HUES6 (cell line): ENCODE data around the gene PGRMC1.
"Not testable (repeated sequence)": the region's sequence is repeated elsewhere in the genome, so short reads cannot be mapped to it uniquely, and the experiment has no call there.

Experiments
- H3K27ac ChIP-seq: 2 replicates; pipeline ENCODE4 v1.7.0; 2013; ENCODE audit warnings: low read depth, mild to moderate bottlenecking, low read length, inconsistent platforms
- H3K27me3 ChIP-seq: 2 replicates; pipeline ENCODE4 v1.6.1; 2013; ENCODE audit warnings: low read length; ENCODE audit not compliant: control insufficient read depth, insufficient read depth
- H3K36me3 ChIP-seq: 2 replicates; pipeline ENCODE4 v1.6.1; 2013; ENCODE audit warnings: low read length; ENCODE audit not compliant: control insufficient read depth, insufficient read depth
- H3K4me1 ChIP-seq: 2 replicates; pipeline ENCODE4 v1.6.1; 2013; ENCODE audit warnings: low read length; ENCODE audit not compliant: control insufficient read depth, insufficient read depth
- H3K4me3 ChIP-seq: 2 replicates; pipeline ENCODE4 v1.5.1; 2013; ENCODE audit warnings: low read depth, low read length
- H3K9ac ChIP-seq: one replicate; pipeline ENCODE4 v1.6.1; 2013; ENCODE audit warnings: mild to moderate bottlenecking, low read length
- H3K9me3 ChIP-seq: 2 replicates; pipeline ENCODE4 v1.6.1; 2013; ENCODE audit warnings: low read depth, low read length; ENCODE audit not compliant: control insufficient read depth, insufficient read depth

Gene PGRMC1

GRCh38 chrX:119272882-119273419 is 36.9 kb downstream of the PGRMC1 start:
- Histone ChIP-seq H3K36me3 (no peaks in the 10 kb centered on the region), H3K4me3 (peak overlapping the region; percentile 56), H3K9ac (peak overlapping the region; percentile 16), H3K4me1 (no peaks in the 10 kb centered on the region), H3K9me3 (no peaks in the 10 kb centered on the region), H3K27me3 (peaks cover 29% of the 10 kb centered on the region), H3K27ac (no peak overlapping the region)

- H3K4me1 ChIP-seq, result no peaks in the 10 kb centered on the region
- H3K9me3 ChIP-seq, result no peaks in the 10 kb centered on the region
- peaks cover 29% of the 10 kb centered on the region for H3K27me3 ChIP-seq
- peak overlapping the region; percentile 56 for H3K4me3 ChIP-seq
- no peaks in the 10 kb centered on the region for H3K36me3 ChIP-seq
- H3K27ac ChIP-seq, result no peak overlapping the region
- peak overlapping the region; percentile 16 for H3K9ac ChIP-seq
Observed at GRCh38 chrX:119273420-119274192, 37.5 kb downstream of the PGRMC1 start.

GRCh38 chrX:119282347-119282746 is 46.3 kb downstream of the PGRMC1 start:
- not testable (repeated sequence) for H3K4me3 ChIP-seq, H3K4me1 ChIP-seq, H3K9me3 ChIP-seq, H3K9ac ChIP-seq, H3K27me3 ChIP-seq, H3K36me3 ChIP-seq, H3K27ac ChIP-seq

- peaks cover 8% of the 10 kb centered on the region; the same call in 1 of the 2 replicates for H3K4me1 ChIP-seq
Observed at GRCh38 chrX:119288890-119289393, 52.9 kb downstream of the PGRMC1 start.

GRCh38 chrX:119290476-119290875 is 54.4 kb downstream of the PGRMC1 start:
- no peak overlapping the region for H3K4me3 ChIP-seq
- no peak overlapping the region; the same call in 1 of the 2 replicates for H3K27ac ChIP-seq
- H3K36me3 ChIP-seq, result no peaks in the 10 kb centered on the region
- H3K4me1 ChIP-seq, result peaks cover 8% of the 10 kb centered on the region; the same call in 1 of the 2 replicates
- H3K9me3 ChIP-seq, result peaks cover 2% of the 10 kb centered on the region; the same call in 1 of the 2 replicates
- H3K9ac ChIP-seq, result no peak overlapping the region
- H3K27me3 ChIP-seq, result no peaks in the 10 kb centered on the region

More at GRCh38 chrX:119288890-119289393, 52.9 kb downstream of the PGRMC1 start:
- Histone ChIP-seq H3K9me3 (peaks cover 2% of the 10 kb centered on the region; the same call in 1 of the 2 replicates), H3K9ac (no peak overlapping the region), H3K4me3 (no peak overlapping the region), H3K27ac (no peak overlapping the region), H3K27me3 (no peaks in the 10 kb centered on the region), H3K36me3 (no peaks in the 10 kb centered on the region)

GRCh38 chrX:119291246-119291645 is 55.2 kb downstream of the PGRMC1 start:
- not testable (repeated sequence) for H3K9me3 ChIP-seq, H3K9ac ChIP-seq, H3K27me3 ChIP-seq, H3K27ac ChIP-seq, H3K4me3 ChIP-seq, H3K4me1 ChIP-seq, H3K36me3 ChIP-seq

GRCh38 chrX:119292445-119292844 is 56.4 kb downstream of the PGRMC1 start:
- H3K9me3 ChIP-seq, result peaks cover 8% of the 10 kb centered on the region
- no peak overlapping the region for H3K9ac ChIP-seq
- H3K4me3 ChIP-seq, result no peak overlapping the region
- no peaks in the 10 kb centered on the region for H3K36me3 ChIP-seq
- H3K27me3 ChIP-seq, result no peaks in the 10 kb centered on the region
- peaks cover 8% of the 10 kb centered on the region; the same call in 1 of the 2 replicates for H3K4me1 ChIP-seq
- H3K27ac ChIP-seq, result no peak overlapping the region
